Activated CD8-positive, alpha-beta T cell treated with anti-CD3 and anti-CD28 coated beads for 36 hours (primary cell): ENCODE measurements around the gene PODNL1. TPM values are rescaled to one million over a fixed set of nuclear protein-coding genes. Genes with fewer than 3 reads are reported as not detected.

Experiments used
- ATAC-seq: fragments of 200-7000 bp; cut with Tn5 transposase; one replicate; pipeline ENCODE4 v1.10.0; 2021; ENCODE audit warnings: mild to moderate bottlenecking, moderate library complexity
- CTCF ChIA-PET: fragments of 350-600 bp; sonication (Branson Sonifier 250); formaldehyde crosslinking; loops from one replicate; lab custom pipeline; 2021; ENCODE audit warnings: antibody characterized with exemption; lab: Charles Lee
- POLR2A ChIA-PET: fragments of 350-600 bp; sonication (Branson Sonifier 250); formaldehyde crosslinking; loops from one replicate; lab custom pipeline; 2021; ENCODE audit warnings: antibody characterized with exemption; lab: Charles Lee
- DNase-seq: peaks from one replicate; pipeline ENCODE4 v3.0.0-alpha.2; 2020
- H3K27ac Mint-ChIP-seq: one replicate; pipeline ENCODE4 v1.8.0; 2021; ENCODE audit warnings: mild to moderate bottlenecking, mixed read lengths
- H3K27me3 Mint-ChIP-seq: one replicate; pipeline ENCODE4 v1.8.0; 2021; ENCODE audit warnings: mixed read lengths
- H3K36me3 Mint-ChIP-seq: one replicate; pipeline ENCODE4 v1.8.0; 2021; ENCODE audit warnings: low read depth, mixed read lengths
- H3K4me1 Mint-ChIP-seq: one replicate; pipeline ENCODE4 v1.8.0; 2021; ENCODE audit warnings: low read depth, mixed read lengths
- H3K4me3 Mint-ChIP-seq: one replicate; pipeline ENCODE4 v1.8.0; 2021; ENCODE audit warnings: mild to moderate bottlenecking, moderate library complexity, mixed read lengths
- H3K9me3 Mint-ChIP-seq: one replicate; pipeline ENCODE4 v1.8.0; 2021; ENCODE audit warnings: mixed read lengths
- intact Hi-C: fragments of 100-400 bp; cut with micrococcal nuclease; formaldehyde crosslinking; loops from one replicate; pipeline ENCODE4 v1.10.0; 2022
- total RNA-seq, 2 experiments: library from RNA; stranded (reverse); gene quantifications; one replicate each; pipeline ENCODE4 v1.2.3, GENCODE V29; 2021
- TF ChIP-seq, protein P1 (sequence below): fragments of 200-600 bp; IDR thresholded peaks from one replicate; pipeline ENCODE4 v1.8.0; 2022; ENCODE audit warnings: antibody characterized with exemption, mild to moderate bottlenecking

PODNL1 gene
- total RNA-seq, 2 experiments from 2014 or later: not detected

DNA sequence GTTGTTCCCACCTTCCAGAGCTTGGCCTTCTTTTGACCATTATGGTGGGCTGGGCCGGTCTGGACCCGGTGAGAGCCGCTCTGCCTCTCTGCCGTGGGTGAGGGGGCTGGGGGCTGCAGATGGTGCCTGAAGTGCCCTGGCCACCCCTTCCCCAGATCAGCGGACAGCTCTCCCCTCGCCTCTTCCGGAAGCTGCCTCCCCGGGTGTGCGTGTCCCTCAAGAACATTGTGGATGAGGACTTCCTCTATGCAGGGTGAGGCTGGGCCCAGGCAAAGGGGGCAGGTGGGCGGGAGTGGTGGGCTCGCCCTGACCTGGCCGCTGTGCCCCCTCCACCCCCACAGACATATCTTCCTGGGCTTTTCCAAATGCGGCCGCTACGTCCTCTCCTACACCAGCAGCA, 16.0 kb upstream of the PODNL1 start:
- H3K27me3 Mint-ChIP-seq: no peaks in the 10 kb centered on the region
- DNase-seq (no peak), ATAC-seq (no peak)
- peaks cover 13% of the 10 kb centered on the region for H3K4me1 Mint-ChIP-seq
- H3K36me3 Mint-ChIP-seq: peaks cover 8% of the 10 kb centered on the region
- CTCF ChIA-PET: interaction anchor here (0.9 to 1.5 kb wide), 2 partner anchors 89 to 105 kb away, joined by 3 to 7 read pairs; no protein-coding TSS in a partner anchor
- H3K4me3 Mint-ChIP-seq: peak overlapping the region; percentile 94
- no peaks in the 10 kb centered on the region for H3K9me3 Mint-ChIP-seq
- intact Hi-C loops: no loop called here
- H3K27ac Mint-ChIP-seq: no peak overlapping the region
- POLR2A ChIA-PET: interaction anchor here (1.1 to 1.4 kb wide), 4 partner anchors 24 to 100 kb away, joined by 3 to 4 read pairs (median 3); no protein-coding TSS in a partner anchor
- TF ChIP-seq, protein P1, sequence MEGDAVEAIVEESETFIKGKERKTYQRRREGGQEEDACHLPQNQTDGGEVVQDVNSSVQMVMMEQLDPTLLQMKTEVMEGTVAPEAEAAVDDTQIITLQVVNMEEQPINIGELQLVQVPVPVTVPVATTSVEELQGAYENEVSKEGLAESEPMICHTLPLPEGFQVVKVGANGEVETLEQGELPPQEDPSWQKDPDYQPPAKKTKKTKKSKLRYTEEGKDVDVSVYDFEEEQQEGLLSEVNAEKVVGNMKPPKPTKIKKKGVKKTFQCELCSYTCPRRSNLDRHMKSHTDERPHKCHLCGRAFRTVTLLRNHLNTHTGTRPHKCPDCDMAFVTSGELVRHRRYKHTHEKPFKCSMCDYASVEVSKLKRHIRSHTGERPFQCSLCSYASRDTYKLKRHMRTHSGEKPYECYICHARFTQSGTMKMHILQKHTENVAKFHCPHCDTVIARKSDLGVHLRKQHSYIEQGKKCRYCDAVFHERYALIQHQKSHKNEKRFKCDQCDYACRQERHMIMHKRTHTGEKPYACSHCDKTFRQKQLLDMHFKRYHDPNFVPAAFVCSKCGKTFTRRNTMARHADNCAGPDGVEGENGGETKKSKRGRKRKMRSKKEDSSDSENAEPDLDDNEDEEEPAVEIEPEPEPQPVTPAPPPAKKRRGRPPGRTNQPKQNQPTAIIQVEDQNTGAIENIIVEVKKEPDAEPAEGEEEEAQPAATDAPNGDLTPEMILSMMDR: no peak

DNA sequence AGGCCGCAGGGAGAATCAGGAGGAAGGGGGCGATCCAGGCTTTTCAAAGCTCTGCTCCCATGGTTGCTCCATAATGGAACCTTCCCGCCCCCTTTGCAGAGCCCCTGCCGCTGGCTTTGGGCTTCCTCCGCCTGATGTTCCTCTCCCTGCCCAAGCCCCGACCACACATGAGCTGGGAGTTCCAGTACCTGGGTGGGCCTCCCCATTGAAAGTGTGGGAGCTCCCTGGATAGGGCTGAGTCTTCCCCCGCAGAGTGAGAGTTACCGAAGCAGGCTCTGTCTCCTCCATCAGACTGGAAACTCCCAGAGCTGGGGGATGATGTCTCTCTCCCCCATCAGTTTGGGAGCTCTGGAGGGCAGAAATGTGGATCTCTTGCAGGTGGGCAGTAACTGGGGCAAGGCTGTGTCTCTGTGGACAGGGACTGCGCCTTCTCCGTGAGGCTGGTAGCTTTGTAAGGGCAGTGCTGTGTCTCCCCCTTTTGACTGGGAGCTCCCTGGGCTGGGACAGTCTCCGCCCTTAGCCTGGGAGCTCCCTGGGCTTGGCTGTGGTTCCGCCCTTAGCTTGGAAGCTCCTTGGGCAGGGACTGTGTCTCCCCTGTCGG, 14.8 kb upstream of the PODNL1 start:
- intact Hi-C loops: no loop called here
- Mint-ChIP-seq H3K27me3 (no peaks in the 10 kb centered on the region), H3K27ac (peak overlapping the region; percentile 80), H3K4me3 (peak overlapping the region; percentile 94), H3K4me1 (peaks cover 13% of the 10 kb centered on the region), H3K9me3 (no peaks in the 10 kb centered on the region), H3K36me3 (peaks cover 8% of the 10 kb centered on the region)
- POLR2A ChIA-PET: interaction anchor here (0.6 to 1.5 kb wide), 8 partner anchors 19 to 1042 kb away, joined by 3 to 6 read pairs (median 3); partner anchors contain the start of gene IL27RA
- TF ChIP-seq, protein P1: no peak
- CTCF ChIA-PET: interaction anchor here (0.9 to 1.5 kb wide), 5 partner anchors 78 to 150 kb away, joined by 3 to 7 read pairs (median 5); partner anchors contain the start of genes IL27RA and MISP3
- DNase-seq: peak; percentile 13
- ATAC-seq: no peak

- Mint-ChIP-seq H3K36me3 (peaks cover 8% of the 10 kb centered on the region), H3K4me1 (peaks cover 13% of the 10 kb centered on the region), H3K27me3 (no peaks in the 10 kb centered on the region), H3K9me3 (no peaks in the 10 kb centered on the region), H3K27ac (peak within 1 kb of the TSS; percentile 90), H3K4me3 (peak within 1 kb of the TSS; percentile 94)
- ChIA-PET POLR2A (interaction anchor here (0.9 to 1.5 kb wide), 7 partner anchors 14 to 80 kb away, joined by 3 to 6 read pairs (median 4); partner anchors contain the start of genes IL27RA and PODNL1), CTCF (interaction anchor here (0.8 to 1.5 kb wide), 6 partner anchors 8 to 106 kb away, joined by 3 to 7 read pairs (median 4); partner anchors contain the start of gene IL27RA)
- ATAC-seq (peak; percentile 99), DNase-seq (peak; percentile 99)
- TF ChIP-seq, protein P1: no peak
- intact Hi-C loops: no loop called here
Measured at GRCh38 chr19:13952154-13952930, 14.1 kb upstream of the PODNL1 start, which contains the start of gene DCAF15. DCAF15 (plus strand) TSS chr19:13952509; CDS start chr19:13952513, 4 bp downstream.

- peak; percentile 3 for ATAC-seq
- H3K9me3 Mint-ChIP-seq: no peaks in the 10 kb centered on the region
- H3K27ac Mint-ChIP-seq: peak overlapping the region; percentile 83
- H3K4me3 Mint-ChIP-seq: peak overlapping the region; percentile 94
- intact Hi-C loops: no loop called here
- TF ChIP-seq, protein P1: no peak
- H3K4me1 Mint-ChIP-seq: peaks cover 13% of the 10 kb centered on the region
- CTCF ChIA-PET: interaction anchor here (0.8 to 1.3 kb wide), 4 partner anchors 8 to 106 kb away, joined by 3 to 5 read pairs (median 4); partner anchors contain the start of gene IL27RA
- DNase-seq: no peak
- peaks cover 8% of the 10 kb centered on the region for H3K36me3 Mint-ChIP-seq
- POLR2A ChIA-PET: interaction anchor here (1.1 to 1.5 kb wide), 4 partner anchors 13 to 80 kb away, joined by 3 to 6 read pairs (median 4); partner anchors contain the start of gene PODNL1
- H3K27me3 Mint-ChIP-seq: no peaks in the 10 kb centered on the region
Measured at GRCh38 chr19:13951799-13952153, 13.6 kb upstream of the PODNL1 start.
